T-helper 1 cell treated with Interleukin-12 subunit alpha and Interleukin-12 subunit beta and Interleukin-4 antibody, amounts not matched to agents 30 μg/mL and 1 μg/mL, for 36 hours (primary cell): Measurements from ENCODE around the gene VN1R2.
"Not testable (repeated sequence)": the region's sequence is repeated elsewhere in the genome, so short reads cannot be mapped to it uniquely, and the experiment has no call there.

Source experiments
- H3K27ac Mint-ChIP-seq: one replicate; pipeline ENCODE4 v1.8.0; 2021; ENCODE audit warnings: mild to moderate bottlenecking, mixed read lengths
- H3K27me3 Mint-ChIP-seq: one replicate; pipeline ENCODE4 v1.8.0; 2021; ENCODE audit warnings: low read depth, mixed read lengths
- H3K36me3 Mint-ChIP-seq: one replicate; pipeline ENCODE4 v1.8.0; 2021; ENCODE audit warnings: low read depth, mixed read lengths
- H3K4me1 Mint-ChIP-seq: one replicate; pipeline ENCODE4 v1.8.0; 2021; ENCODE audit warnings: low read depth, mixed read lengths
- H3K4me3 Mint-ChIP-seq: one replicate; pipeline ENCODE4 v1.8.0; 2021; ENCODE audit warnings: mild to moderate bottlenecking, moderate library complexity, mixed read lengths
- H3K9me3 Mint-ChIP-seq: one replicate; pipeline ENCODE4 v1.8.0; 2021; ENCODE audit warnings: mixed read lengths

Gene VN1R2, protein sequence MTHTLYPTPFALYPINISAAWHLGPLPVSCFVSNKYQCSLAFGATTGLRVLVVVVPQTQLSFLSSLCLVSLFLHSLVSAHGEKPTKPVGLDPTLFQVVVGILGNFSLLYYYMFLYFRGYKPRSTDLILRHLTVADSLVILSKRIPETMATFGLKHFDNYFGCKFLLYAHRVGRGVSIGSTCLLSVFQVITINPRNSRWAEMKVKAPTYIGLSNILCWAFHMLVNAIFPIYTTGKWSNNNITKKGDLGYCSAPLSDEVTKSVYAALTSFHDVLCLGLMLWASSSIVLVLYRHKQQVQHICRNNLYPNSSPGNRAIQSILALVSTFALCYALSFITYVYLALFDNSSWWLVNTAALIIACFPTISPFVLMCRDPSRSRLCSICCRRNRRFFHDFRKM

DNA sequence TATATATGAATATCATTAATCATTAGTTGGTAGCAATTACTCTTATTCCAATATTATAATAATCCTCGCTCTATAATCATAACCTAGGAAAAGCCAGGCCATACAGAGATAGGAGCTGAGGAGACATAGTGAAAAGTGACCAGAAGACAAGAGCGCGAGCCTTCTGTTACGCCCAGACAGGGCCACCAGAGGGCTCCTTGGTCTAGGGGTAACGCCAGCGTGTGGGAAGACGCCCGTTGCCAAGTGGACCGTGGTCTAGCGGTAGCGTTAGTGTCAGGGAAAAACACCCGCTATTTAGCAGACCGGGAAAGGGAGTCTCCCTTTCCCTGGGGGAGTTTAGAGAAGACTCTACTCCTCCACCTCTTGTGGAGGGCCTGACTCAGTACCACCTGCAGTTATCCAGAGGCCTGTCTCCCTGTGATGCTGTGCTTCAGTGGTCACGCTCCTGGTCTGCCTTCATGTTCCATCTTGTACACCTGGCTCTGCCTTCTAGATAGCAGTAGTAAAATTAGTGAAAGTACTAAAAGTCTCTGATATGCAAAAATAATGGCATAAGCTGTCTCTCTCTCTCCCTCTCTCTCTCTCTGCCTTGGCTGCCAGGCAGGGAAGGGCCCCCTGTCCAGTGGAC lies at the start of gene VN1R2:
TSS of gene VN1R2 (plus strand) at position 578 of the 628 bp plus-strand sequence. CDS start 84 bp downstream, outside the sequence.
- H3K9me3 Mint-ChIP-seq: peaks cover 46% of the 10 kb centered on the region
- H3K4me3 Mint-ChIP-seq, H3K4me1 Mint-ChIP-seq, H3K27ac Mint-ChIP-seq, H3K36me3 Mint-ChIP-seq, H3K27me3 Mint-ChIP-seq: not testable (repeated sequence)

DNA sequence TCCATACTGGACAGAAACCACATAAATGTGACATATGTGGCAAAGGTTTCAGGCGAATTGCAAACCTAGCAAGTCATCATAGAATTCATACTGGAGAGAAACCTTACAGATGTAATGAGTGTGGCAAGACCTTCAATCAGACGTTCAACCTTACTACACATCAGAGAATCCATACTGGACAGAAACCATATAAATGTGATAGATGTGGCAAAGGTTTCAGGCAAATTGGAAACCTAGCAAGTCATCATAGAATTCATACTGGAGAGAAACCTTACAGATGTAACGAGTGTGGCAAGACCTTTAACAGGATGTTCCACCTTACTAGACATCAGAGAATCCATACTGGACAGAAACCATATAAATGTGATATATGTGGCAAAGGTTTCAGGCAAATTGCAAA lies 46.5 kb upstream of the VN1R2 start:
- Mint-ChIP-seq H3K9me3 (peaks cover 72% of the 10 kb centered on the region), H3K36me3 (peaks cover 46% of the 10 kb centered on the region)
- not testable (repeated sequence) for H3K27ac Mint-ChIP-seq, H3K4me3 Mint-ChIP-seq, H3K4me1 Mint-ChIP-seq, H3K27me3 Mint-ChIP-seq

DNA sequence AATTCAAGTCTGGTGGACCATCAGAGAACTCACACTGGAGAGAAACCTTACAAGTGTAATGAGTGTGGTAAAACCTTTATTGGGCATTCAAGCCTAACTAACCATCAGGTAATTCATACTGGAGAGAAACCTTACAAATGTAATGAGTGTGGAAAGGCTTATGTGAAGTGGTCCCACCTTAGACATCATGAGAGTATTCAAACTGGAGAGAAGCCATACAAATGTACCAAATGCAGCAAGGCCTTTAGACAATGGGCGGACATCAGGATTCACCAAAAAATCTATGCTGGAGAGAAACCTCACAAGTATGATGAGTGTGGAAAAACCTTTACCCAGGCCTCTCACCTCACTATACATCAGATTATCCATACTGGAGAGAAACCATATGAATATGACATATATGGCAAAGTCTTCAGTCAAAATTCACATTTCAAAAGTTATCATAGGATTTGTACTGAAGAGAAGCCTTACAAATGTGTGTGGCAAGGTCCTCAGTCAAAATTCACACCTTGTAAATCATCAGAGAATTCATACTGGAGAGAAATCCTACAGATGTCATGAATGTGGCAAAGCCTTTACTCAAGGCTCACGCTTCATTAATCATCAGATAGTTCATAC lies 45.3 kb upstream of the VN1R2 start:
- peaks cover 62% of the 10 kb centered on the region for H3K9me3 Mint-ChIP-seq
- H3K27ac Mint-ChIP-seq: no peak overlapping the region
- H3K27me3 Mint-ChIP-seq: no peaks in the 10 kb centered on the region
- peaks cover 35% of the 10 kb centered on the region for H3K36me3 Mint-ChIP-seq
- H3K4me3 Mint-ChIP-seq: no peak overlapping the region
- H3K4me1 Mint-ChIP-seq: no peaks in the 10 kb centered on the region

DNA sequence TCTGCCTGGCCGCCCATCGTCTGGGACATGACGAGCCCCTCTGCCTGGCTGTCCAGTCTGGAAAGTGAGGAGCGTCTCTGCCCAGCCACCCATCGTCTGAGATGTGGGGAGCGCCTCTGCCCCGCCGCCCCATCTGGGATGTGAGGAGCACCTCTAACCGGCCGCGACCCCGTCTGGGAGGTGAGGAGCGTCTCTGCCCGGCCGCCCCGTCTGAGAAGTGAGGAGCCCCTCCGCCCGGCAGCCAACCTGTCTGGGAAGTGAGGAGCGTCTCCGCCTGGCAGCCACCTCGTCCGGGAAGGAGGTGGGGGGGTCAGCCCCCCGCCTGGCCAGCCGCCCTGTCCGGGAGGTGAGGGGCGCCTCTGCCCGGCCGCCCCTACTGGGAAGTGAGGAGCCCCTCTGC lies 35.4 kb upstream of the VN1R2 start:
- not testable (repeated sequence) for H3K36me3 Mint-ChIP-seq, H3K27ac Mint-ChIP-seq, H3K4me1 Mint-ChIP-seq, H3K4me3 Mint-ChIP-seq, H3K27me3 Mint-ChIP-seq
- peaks cover 60% of the 10 kb centered on the region for H3K9me3 Mint-ChIP-seq

DNA sequence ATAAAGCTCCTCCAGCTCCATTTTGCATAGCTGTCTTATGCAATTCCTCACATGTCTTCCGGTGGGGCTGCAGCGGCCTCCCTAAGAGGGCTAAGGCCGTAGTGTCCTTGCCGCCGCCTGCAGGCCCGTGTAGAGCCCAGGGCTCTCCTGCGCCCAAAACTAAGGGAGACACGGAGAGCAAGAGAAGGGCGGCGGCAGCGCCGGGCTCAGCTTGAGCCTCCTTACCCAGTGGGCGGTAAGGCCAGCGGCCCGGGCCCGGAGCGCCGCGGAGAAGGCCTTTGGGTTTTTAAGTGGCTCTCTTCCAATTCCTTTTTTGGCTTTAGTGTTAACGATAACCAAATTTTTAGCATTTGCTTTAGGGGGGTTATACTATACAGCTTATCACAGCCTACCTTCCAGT lies 33.5 kb upstream of the VN1R2 start:
- Mint-ChIP-seq H3K36me3 (peaks cover 2% of the 10 kb centered on the region), H3K27me3 (no peaks in the 10 kb centered on the region), H3K27ac (no peak overlapping the region), H3K4me3 (no peak overlapping the region), H3K9me3 (peaks cover 60% of the 10 kb centered on the region), H3K4me1 (no peaks in the 10 kb centered on the region)

DNA sequence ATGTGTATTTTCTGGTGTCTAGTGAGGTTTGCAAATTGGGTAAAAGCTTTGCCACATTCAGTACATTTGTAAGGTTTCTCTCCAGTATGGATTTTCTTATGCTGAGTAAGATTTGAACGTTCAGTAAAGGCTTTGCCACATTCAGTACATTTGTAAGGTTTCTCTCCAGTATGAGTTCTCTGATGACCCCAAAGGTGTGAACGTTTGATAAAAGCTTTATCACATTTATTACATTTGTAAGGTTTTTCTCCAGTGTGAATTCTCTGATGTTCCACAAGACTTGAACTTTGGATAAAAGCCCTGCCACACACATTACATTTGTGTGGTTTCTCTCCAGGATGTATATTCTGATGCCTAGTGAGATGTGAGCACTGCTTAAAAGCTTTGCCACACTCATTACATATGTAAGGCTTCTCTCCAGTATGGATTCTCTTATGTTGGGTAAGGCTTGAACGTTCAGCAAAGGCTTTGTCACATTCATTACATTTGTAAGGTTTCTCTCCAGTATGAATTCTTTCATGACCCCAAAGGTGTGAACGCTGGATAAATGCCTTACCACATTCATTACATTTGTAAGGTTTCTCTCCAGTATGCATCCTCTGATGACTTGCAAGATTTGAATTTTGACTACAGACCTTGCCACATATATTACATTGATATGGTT lies 20.8 kb upstream of the VN1R2 start:
- H3K4me1 Mint-ChIP-seq: no peaks in the 10 kb centered on the region
- H3K9me3 Mint-ChIP-seq: peaks cover 76% of the 10 kb centered on the region
- H3K4me3 Mint-ChIP-seq: no peak overlapping the region
- no peaks in the 10 kb centered on the region for H3K27me3 Mint-ChIP-seq
- H3K27ac Mint-ChIP-seq: no peak overlapping the region
- H3K36me3 Mint-ChIP-seq: no peaks in the 10 kb centered on the region

DNA sequence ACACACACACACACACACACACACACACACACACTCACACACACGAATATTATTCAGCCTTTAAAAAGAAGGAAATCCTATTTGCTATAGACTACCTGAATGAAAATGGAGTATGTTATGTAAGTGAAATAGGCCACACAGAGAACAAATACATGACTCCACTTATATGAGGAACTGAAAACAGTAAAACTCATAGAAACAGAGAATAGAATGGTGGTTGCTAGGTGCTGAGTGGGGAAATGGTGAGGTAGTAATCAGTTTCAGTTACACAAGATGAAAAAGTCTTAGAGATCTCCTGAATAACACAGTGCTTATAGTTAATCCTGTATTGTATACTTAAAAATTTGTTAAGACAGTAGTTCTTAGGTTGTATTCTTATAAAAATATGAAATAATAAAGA lies 11.6 kb upstream of the VN1R2 start:
- H3K9me3 Mint-ChIP-seq: peaks cover 80% of the 10 kb centered on the region
- no peaks in the 10 kb centered on the region for H3K4me1 Mint-ChIP-seq
- no peaks in the 10 kb centered on the region for H3K27me3 Mint-ChIP-seq
- no peak overlapping the region for H3K4me3 Mint-ChIP-seq
- no peak overlapping the region for H3K27ac Mint-ChIP-seq
- peaks cover 8% of the 10 kb centered on the region for H3K36me3 Mint-ChIP-seq

DNA sequence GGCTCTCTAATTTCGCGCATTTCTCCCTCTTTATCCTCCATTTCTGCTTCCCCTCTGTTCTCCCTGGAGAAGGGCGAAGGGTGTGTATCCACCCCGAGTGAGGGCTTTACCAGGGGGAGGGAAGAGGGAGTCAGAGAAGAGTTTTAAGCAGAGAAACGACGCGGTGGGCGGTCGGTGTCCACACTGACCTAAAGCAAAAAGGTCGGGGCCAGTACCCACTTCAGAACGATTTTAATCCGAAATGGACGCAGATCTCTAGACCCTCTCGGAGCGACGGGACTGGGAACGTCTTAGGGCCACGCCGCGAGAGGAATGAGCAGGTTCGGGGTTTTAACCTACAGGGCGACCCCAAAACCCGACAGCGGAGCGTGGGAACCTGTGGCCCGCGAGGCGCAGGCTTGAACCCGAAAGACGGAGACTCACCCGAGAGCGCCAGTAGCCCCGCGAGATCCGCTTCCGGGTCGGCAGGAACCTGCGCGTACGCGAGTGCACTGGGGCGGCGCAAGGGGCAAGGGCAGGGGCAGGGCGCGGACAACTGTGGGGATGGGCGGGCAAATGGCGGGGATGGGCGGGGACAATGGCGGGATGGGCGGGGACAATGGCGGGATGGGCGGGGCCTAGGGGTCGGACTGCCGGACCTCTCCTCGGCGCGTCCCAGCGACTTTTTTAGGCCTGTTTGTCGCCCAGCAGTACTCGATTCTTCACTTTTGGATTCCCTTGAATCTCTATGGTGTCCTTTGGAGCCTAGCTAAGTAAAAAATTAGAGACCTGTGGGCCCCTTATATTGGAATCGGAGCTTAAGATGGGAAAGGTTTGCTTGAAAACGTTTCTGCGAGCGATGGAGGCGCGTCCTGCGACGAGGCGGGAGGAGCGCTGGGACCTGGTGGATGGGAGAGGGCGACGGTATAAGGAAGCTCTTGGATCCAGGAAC lies 3.4 kb upstream of the VN1R2 start, which contains the start of gene ZNF677:
TSS of gene ZNF677 (minus strand) at position 463 of the 931 bp plus-strand sequence. CDS start 3,323 bp downstream, outside the sequence.
- Mint-ChIP-seq H3K36me3 (peaks cover 11% of the 10 kb centered on the region), H3K27me3 (no peaks in the 10 kb centered on the region), H3K4me1 (peaks cover 6% of the 10 kb centered on the region), H3K9me3 (peaks cover 62% of the 10 kb centered on the region), H3K27ac (no peak within 1 kb of the TSS), H3K4me3 (peak within 1 kb of the TSS; percentile 72)

DNA sequence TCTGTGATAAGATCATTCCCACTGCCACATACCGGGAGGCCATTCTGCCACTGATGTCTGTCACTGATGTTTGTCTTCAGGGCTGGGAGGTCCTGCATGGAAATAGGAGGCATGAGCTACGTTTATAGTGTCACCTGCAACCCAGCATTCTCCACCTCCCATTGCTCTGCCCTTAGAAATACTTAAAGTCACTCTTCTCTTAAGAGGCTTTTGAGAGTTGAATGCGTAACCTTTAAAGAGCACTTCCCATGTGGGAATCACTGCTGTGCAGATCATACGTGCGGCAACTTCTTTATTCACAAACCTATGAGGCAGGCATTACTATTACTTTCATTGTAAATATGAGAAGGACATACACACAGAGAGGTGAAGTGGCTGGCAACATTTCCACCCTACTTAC lies 9.5 kb downstream of the VN1R2 start, which contains the start of gene VN1R4:
TSS of gene VN1R4 (minus strand) at position 101 of the 400 bp plus-strand sequence. CDS start at position 43, 58 bp downstream.
- H3K36me3 Mint-ChIP-seq, H3K4me1 Mint-ChIP-seq, H3K27me3 Mint-ChIP-seq, H3K27ac Mint-ChIP-seq, H3K4me3 Mint-ChIP-seq: not testable (repeated sequence)
- H3K9me3 Mint-ChIP-seq: peaks cover 57% of the 10 kb centered on the region

DNA sequence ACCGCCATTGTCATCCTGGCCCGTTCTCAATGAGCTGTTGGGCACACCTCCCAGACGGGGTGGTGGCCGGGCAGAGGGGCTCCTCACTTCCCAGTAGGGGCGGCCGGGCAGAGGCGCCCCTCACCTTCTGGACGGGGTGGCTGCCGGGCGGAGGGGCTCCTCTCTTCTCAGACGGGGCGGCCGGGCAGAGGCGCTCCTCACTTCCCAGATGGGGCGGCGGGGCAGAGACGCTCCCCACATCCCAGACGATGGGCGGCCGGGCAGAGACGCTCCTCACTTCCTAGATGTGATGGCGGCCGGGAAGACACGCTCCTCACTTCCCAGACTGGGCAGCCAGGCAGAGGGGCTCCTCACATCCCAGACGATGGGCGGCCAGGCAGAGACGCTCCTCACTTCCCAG lies 11.8 kb downstream of the VN1R2 start:
- not testable (repeated sequence) for H3K27ac Mint-ChIP-seq, H3K4me1 Mint-ChIP-seq, H3K4me3 Mint-ChIP-seq, H3K27me3 Mint-ChIP-seq, H3K36me3 Mint-ChIP-seq
- H3K9me3 Mint-ChIP-seq: peaks cover 56% of the 10 kb centered on the region

DNA sequence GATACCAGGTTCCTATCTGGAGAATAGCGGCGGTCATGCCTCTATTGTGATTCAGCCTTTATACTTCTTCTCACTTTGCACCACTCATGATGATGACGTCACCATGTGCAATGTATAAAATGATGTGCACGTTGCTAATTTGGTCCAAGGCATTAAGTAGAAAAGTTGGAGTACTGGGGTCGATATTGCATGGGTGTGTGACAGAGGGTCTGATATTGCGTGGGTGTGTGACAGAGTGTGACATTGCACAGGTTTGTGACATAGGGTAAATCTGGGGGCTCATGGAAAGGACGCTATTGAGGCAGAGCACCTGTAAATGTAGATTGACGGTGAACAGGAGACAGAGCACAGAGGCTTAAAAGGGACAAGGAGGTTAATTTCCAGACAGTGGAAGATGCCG lies 14.0 kb downstream of the VN1R2 start:
- no peak overlapping the region for H3K27ac Mint-ChIP-seq
- H3K9me3 Mint-ChIP-seq: peaks cover 56% of the 10 kb centered on the region
- H3K4me1 Mint-ChIP-seq: no peaks in the 10 kb centered on the region
- no peak overlapping the region for H3K4me3 Mint-ChIP-seq
- no peaks in the 10 kb centered on the region for H3K27me3 Mint-ChIP-seq
- no peaks in the 10 kb centered on the region for H3K36me3 Mint-ChIP-seq

DNA sequence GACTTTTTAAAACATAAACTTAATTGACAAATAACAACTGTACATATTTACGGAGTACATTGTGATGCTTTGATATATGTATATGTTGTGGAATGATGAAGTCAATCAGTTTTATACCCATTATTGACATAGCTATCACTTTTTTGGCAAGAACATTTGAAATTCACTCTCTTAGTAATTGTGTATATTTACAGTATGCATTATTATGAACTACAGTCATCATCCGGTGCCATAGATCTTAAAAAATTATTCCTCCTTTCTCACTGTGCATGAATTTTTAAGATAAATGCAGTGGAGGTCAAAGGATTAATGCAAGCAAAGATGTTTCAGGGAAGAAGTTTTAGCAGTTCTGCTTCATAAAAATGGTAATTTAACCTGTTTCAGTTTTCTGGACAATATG lies 17.4 kb downstream of the VN1R2 start:
- Mint-ChIP-seq H3K27me3 (no peaks in the 10 kb centered on the region), H3K4me1 (no peaks in the 10 kb centered on the region), H3K4me3 (no peak overlapping the region), H3K36me3 (no peaks in the 10 kb centered on the region), H3K27ac (no peak overlapping the region), H3K9me3 (peaks cover 75% of the 10 kb centered on the region)

DNA sequence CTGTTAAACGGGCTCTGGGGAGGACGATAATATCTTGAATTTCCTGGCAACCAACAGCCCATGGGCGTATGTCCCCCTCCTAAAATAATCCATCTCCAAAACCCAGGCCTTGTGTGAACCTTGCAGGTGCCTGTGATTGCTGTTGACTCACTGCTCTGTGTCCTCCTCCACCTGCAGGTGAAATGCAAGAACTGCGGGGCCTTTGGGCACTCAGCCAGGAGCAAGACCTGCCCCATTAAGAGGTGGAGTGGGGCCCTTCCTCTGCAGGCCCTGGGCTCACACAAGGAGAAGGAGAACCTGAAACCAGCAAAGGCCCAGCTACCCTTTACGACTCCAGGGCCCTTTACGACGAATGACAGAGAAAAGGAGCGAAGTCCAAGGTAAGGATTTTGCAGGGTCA lies 23.9 kb downstream of the VN1R2 start:
- H3K9me3 Mint-ChIP-seq: peaks cover 51% of the 10 kb centered on the region
- not testable (repeated sequence) for H3K27ac Mint-ChIP-seq, H3K4me3 Mint-ChIP-seq, H3K27me3 Mint-ChIP-seq, H3K4me1 Mint-ChIP-seq, H3K36me3 Mint-ChIP-seq

DNA sequence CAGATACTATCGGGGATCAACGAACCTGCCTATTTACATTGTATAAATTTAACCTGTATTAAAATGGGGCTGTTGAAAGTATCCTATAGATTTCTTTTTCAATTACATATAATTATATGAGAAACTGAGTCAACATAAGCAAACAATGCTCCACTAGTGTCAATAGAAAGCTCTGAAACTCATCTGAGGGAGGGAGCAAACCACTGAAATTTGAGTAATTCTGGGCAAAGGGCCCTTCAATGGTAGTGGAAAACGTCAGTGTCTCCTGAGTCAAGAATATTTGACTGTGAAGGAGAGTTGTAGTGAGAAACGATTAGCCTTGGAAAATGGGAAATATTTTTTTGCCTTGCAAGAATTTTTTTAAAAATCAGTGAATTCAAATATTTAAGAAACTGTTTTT lies 27.0 kb downstream of the VN1R2 start:
- Mint-ChIP-seq H3K36me3 (peaks cover 3% of the 10 kb centered on the region), H3K4me3 (no peak overlapping the region), H3K4me1 (no peaks in the 10 kb centered on the region), H3K27me3 (no peaks in the 10 kb centered on the region), H3K27ac (no peak overlapping the region), H3K9me3 (peaks cover 47% of the 10 kb centered on the region)
